H1 (cell line): ENCODE measurements around the gene BROX. TPM values are rescaled to one million over a fixed set of nuclear protein-coding genes. Genes with fewer than 3 reads are reported as not detected.

Experiments used
- CTCF ChIA-PET: fragments of 300-600 bp; sonication (Branson Sonifier 250); formaldehyde crosslinking; loops from one replicate; lab custom pipeline; 2021; ENCODE audit not compliant: partially characterized antibody; lab: Charles Lee
- POLR2A ChIA-PET: fragments of 300-600 bp; sonication (Branson Sonifier 250); formaldehyde crosslinking; loops from one replicate; lab custom pipeline; 2021; ENCODE audit warnings: inconsistent platforms; ENCODE audit not compliant: partially characterized antibody; lab: Charles Lee
- DNase-seq, 2 experiments: peaks; one replicate each; pipeline versions ENCODE4 v3.0.0 to v3.0.0-alpha.2; 2010 to 2022; ENCODE audit warnings: low spot score in 2 of 2, low read depth in 1 of 2, mixed read lengths in 1 of 2
- FAIRE-seq: peaks from 2 replicates; lab custom pipeline; 2011; peaks lifted over from hg19 to GRCh38; lab: Jason Lieb, UNC
- H2AFZ ChIP-seq: 2 replicates; pipeline ENCODE4 v1.8.1; 2012; ENCODE audit warnings: low read length, inconsistent platforms
- H2AK5ac ChIP-seq: 2 replicates; pipeline ENCODE4 v1.6.1; 2013; ENCODE audit warnings: low read depth, low read length
- H2BK120ac ChIP-seq: replicated peaks from 2 replicates; pipeline ENCODE3; 2013; ENCODE audit warnings: low read depth, low read length, inconsistent platforms
- H2BK12ac ChIP-seq: 2 replicates; pipeline ENCODE4 v1.6.1; 2013; ENCODE audit warnings: low read depth, low read length
- H2BK15ac ChIP-seq: 2 replicates; pipeline ENCODE4 v1.6.1; 2013; ENCODE audit warnings: low read length
- H2BK20ac ChIP-seq: 2 replicates; pipeline ENCODE4 v1.6.1; 2013; ENCODE audit warnings: low read length
- H2BK5ac ChIP-seq: 2 replicates; pipeline ENCODE4 v1.6.1; 2013; ENCODE audit warnings: low read depth, low read length
- H3K14ac ChIP-seq: 2 replicates; pipeline ENCODE4 v1.6.1; 2013; ENCODE audit warnings: inconsistent platforms; ENCODE audit not compliant: insufficient read length
- H3K18ac ChIP-seq: 2 replicates; pipeline ENCODE4 v1.6.1; 2013; ENCODE audit warnings: low read length; ENCODE audit errors: extremely low read depth
- H3K23ac ChIP-seq: 2 replicates; pipeline ENCODE4 v1.6.1; 2013; ENCODE audit warnings: inconsistent platforms; ENCODE audit not compliant: insufficient read length
- H3K23me2 ChIP-seq: 2 replicates; pipeline ENCODE4 v1.6.1; 2013; ENCODE audit warnings: low read depth, low read length
- H3K27ac ChIP-seq: 2 replicates; pipeline ENCODE4 v1.6.1; 2011; ENCODE audit warnings: low read depth, low read length, inconsistent platforms
- H3K27me3 ChIP-seq, 4 experiments: replicated peaks in 1 of 4; 1 replicate in 1 of 4; 2 replicates in 3 of 4; pipeline versions ENCODE4 v1.6.1 to v1.8.1; 2011 to 2013; ENCODE audit warnings: low read length in 3 of 4, mild to moderate bottlenecking in 3 of 4, inconsistent platforms in 2 of 4, mixed read lengths in 2 of 4, moderate library complexity in 1 of 4; ENCODE audit not compliant: control insufficient read depth in 3 of 4, insufficient read depth in 3 of 4; ENCODE audit errors: extremely low read depth in 1 of 4
- H3K36me3 ChIP-seq, 4 experiments: 2 replicates each; pipeline versions ENCODE4 v1.6.1 to v1.8.1; 2011 to 2013; ENCODE audit warnings: mild to moderate bottlenecking in 4 of 4, low read length in 3 of 4, moderate library complexity in 2 of 4, control low read depth in 1 of 4, inconsistent platforms in 1 of 4; ENCODE audit not compliant: insufficient read depth in 4 of 4, control insufficient read depth in 2 of 4
- H3K4ac ChIP-seq: replicated peaks from 2 replicates; pipeline ENCODE3; 2013; ENCODE audit warnings: low read length, low read depth, mixed read lengths, inconsistent platforms; ENCODE audit not compliant: insufficient read length
- H3K4me1 ChIP-seq, 4 experiments: replicated peaks in 1 of 4; 1 replicate in 1 of 4; 2 replicates in 3 of 4; pipeline versions ENCODE4 v1.6.1 to v1.8.1; 2011 to 2013; ENCODE audit warnings: low read length in 3 of 4, inconsistent platforms in 2 of 4, mixed read lengths in 1 of 4; ENCODE audit not compliant: insufficient read depth in 4 of 4, control insufficient read depth in 3 of 4
- H3K4me2 ChIP-seq, 2 experiments: 2 replicates each; pipeline versions ENCODE4 v1.6.1 to v1.8.1; 2011 to 2013; ENCODE audit warnings: low read depth in 2 of 2, low read length in 2 of 2, control low read depth in 1 of 2, inconsistent platforms in 1 of 2, mild to moderate bottlenecking in 1 of 2; ENCODE audit not compliant: insufficient read depth in 1 of 2
- H3K4me3 ChIP-seq, 4 experiments: fragments of 200-600, 300-600 bp in 1 of 4; sonication (generic), shearing (Covaris generic), sonication (Bioruptor Twin) in 1 of 4; 2 replicates each; pipeline versions ENCODE4 v1.5.1 to v1.8.1; 2011 to 2016; ENCODE audit warnings: low read length in 4 of 4, low read depth in 3 of 4, control low read depth in 2 of 4, inconsistent platforms in 2 of 4, mild to moderate bottlenecking in 2 of 4, mixed read lengths in 1 of 4, moderate library complexity in 1 of 4; ENCODE audit not compliant: insufficient read depth in 2 of 4; ENCODE audit errors: extremely low read depth in 1 of 4
- H3K56ac ChIP-seq: replicated peaks from 2 replicates; pipeline ENCODE3; 2013; ENCODE audit warnings: low read depth, mild to moderate bottlenecking, mixed read lengths, low read length, inconsistent platforms; ENCODE audit not compliant: insufficient read length
- H3K79me1 ChIP-seq: 2 replicates; pipeline ENCODE4 v1.6.1; 2013; ENCODE audit warnings: low read depth, low read length, control low read depth
- H3K79me2 ChIP-seq, 2 experiments: 2 replicates each; pipeline versions ENCODE4 v1.6.1 to v1.8.1; 2012 to 2013; ENCODE audit warnings: low read length in 2 of 2, mild to moderate bottlenecking in 2 of 2, inconsistent platforms in 1 of 2; ENCODE audit not compliant: insufficient read depth in 2 of 2, control insufficient read depth in 1 of 2
- H3K9ac ChIP-seq, 4 experiments: replicated peaks in 1 of 4; 1 replicate in 1 of 4; 2 replicates in 3 of 4; pipeline versions ENCODE4 v1.6.1 to v1.8.1; 2011 to 2013; ENCODE audit warnings: low read depth in 3 of 4, low read length in 3 of 4, control low read depth in 2 of 4, mild to moderate bottlenecking in 2 of 4, moderate library complexity in 2 of 4, inconsistent platforms in 1 of 4; ENCODE audit errors: extremely low read depth in 1 of 4
- H3K9me3 ChIP-seq, 2 experiments: 2 replicates each; pipeline versions ENCODE4 v1.6.1 to v1.8.1; 2012 to 2013; ENCODE audit warnings: mild to moderate bottlenecking in 2 of 2, moderate library complexity in 2 of 2, control low read depth in 1 of 2, inconsistent platforms in 1 of 2, low read depth in 1 of 2, low read length in 1 of 2, mixed read lengths in 1 of 2; ENCODE audit not compliant: insufficient read depth in 2 of 2
- H4K20me1 ChIP-seq, 2 experiments: replicated peaks in 1 of 2; 2 replicates each; pipeline versions ENCODE3 to v1.8.1; 2011 to 2013; ENCODE audit warnings: inconsistent platforms in 2 of 2, low read length in 2 of 2, mild to moderate bottlenecking in 1 of 2; ENCODE audit not compliant: insufficient read depth in 2 of 2, control insufficient read depth in 1 of 2
- H4K5ac ChIP-seq: 2 replicates; pipeline ENCODE4 v1.6.1; 2013; ENCODE audit warnings: low read length, low read depth, mixed read lengths, inconsistent platforms; ENCODE audit not compliant: insufficient read length
- H4K8ac ChIP-seq: 2 replicates; pipeline ENCODE4 v1.8.0; 2013; ENCODE audit warnings: mild to moderate bottlenecking, moderate library complexity, low read length, inconsistent platforms; ENCODE audit not compliant: insufficient read depth; ENCODE audit errors: extremely low read depth
- H4K91ac ChIP-seq: replicated peaks from 2 replicates; pipeline ENCODE3; 2013; ENCODE audit warnings: low read length, mixed read lengths, inconsistent platforms; ENCODE audit not compliant: insufficient read length
- ASH2L ChIP-seq: fragments of 200-600, 300-600 bp; sonication (generic); IDR thresholded peaks from one replicate; pipeline ENCODE4 v1.7.1; 2017; ENCODE audit warnings: low read length
- BACH1 ChIP-seq: IDR thresholded peaks from 2 replicates; pipeline ENCODE4 v1.6.1; 2012; ENCODE audit warnings: low read length, improper control_type of control experiment
- CHD1 ChIP-seq: IDR thresholded peaks from 2 replicates; pipeline ENCODE4 v1.6.1; 2012; ENCODE audit warnings: low read depth, low read length, improper control_type of control experiment
- JUN ChIP-seq: IDR thresholded peaks from 2 replicates; pipeline ENCODE4 v1.6.1; 2011; ENCODE audit warnings: low read depth, mild to moderate bottlenecking, improper control_type of control experiment, low read length
- NANOG ChIP-seq: IDR thresholded peaks from 2 replicates; pipeline ENCODE4 v1.6.1; 2011; ENCODE audit warnings: low read length, low read depth, mild to moderate bottlenecking, inconsistent platforms; ENCODE audit not compliant: insufficient read depth, poor library complexity, severe bottlenecking
- RXRA ChIP-seq: IDR thresholded peaks from 2 replicates; pipeline ENCODE4 v1.6.1; 2011; ENCODE audit warnings: low read depth, mild to moderate bottlenecking, low read length, moderate library complexity; ENCODE audit not compliant: insufficient read depth
- SP2 ChIP-seq: IDR thresholded peaks from 2 replicates; pipeline ENCODE4 v1.6.1; 2012; ENCODE audit warnings: mild to moderate bottlenecking, low read length, inconsistent platforms
- TAF7 ChIP-seq: optimal IDR thresholded peaks from 2 replicates; pipeline ENCODE3; 2011; ENCODE audit warnings: low read depth, mild to moderate bottlenecking, inconsistent platforms, low read length, moderate library complexity, borderline replicate concordance
- TEAD4 ChIP-seq: IDR thresholded peaks from 2 replicates; pipeline ENCODE4 v1.6.1; 2012; ENCODE audit warnings: low read depth, low read length, inconsistent platforms, mixed read lengths
- ZNF274 ChIP-seq: IDR thresholded peaks from 2 replicates; pipeline ENCODE4 v1.7.0; 2012; ENCODE audit warnings: low read length, borderline replicate concordance; ENCODE audit errors: extremely low read depth
- WGBS, 2 experiments: shearing (Covaris generic) in 1 of 2; methylation state at CpG; one replicate each; pipeline versions ENCODE4 v1.1.6 to v1.1.7; 2013 to 2015; ENCODE audit warnings: low lambda C conversion rate in 2 of 2, mixed read lengths in 2 of 2, inconsistent platforms in 1 of 2, low coverage in 1 of 2, missing lambda C conversion rate in 1 of 2; ENCODE audit not compliant: insufficient replicate concordance in 2 of 2, insufficient coverage in 1 of 2, insufficient read length in 1 of 2; ENCODE audit errors: extremely low coverage in 1 of 2, missing lambda C conversion rate in 1 of 2; 5-methylcytosine and 5-hydroxymethylcytosine counted together
- polyA plus RNA-seq, 7 experiments: library from polyadenylated mRNA; depleted of rRNA in 3 of 7; stranded (reverse) in 5 of 7; unstranded in 2 of 7; fragments of >200 nt in 5 of 7; fragments of 200-250 nt in 2 of 7; gene quantifications; 1 replicate in 5 of 7; 2 replicates in 1 of 7; 4 replicates in 1 of 7; pipeline versions ENCODE4 v1.2.1 to v1.2.3, GENCODE V29; 2011 to 2013; ENCODE audit warnings: missing spikeins in 2 of 7, mixed read lengths in 2 of 7
- total RNA-seq: library from RNA; stranded (reverse); fragmentation: NEBNext Ultra II Directional; extraction: Animal tissue kit (Norgen Biotek cat#: 25700); gene quantifications from 2 replicates; pipeline ENCODE4 v1.2.1, GENCODE V29; 2021

Gene BROX
- total and polyA plus RNA-seq, 2 of the 8 experiments (the other 6 are each of a cell fraction or from before 2014, with no cell fraction given): 3.8 to 26.7 TPM

DNA sequence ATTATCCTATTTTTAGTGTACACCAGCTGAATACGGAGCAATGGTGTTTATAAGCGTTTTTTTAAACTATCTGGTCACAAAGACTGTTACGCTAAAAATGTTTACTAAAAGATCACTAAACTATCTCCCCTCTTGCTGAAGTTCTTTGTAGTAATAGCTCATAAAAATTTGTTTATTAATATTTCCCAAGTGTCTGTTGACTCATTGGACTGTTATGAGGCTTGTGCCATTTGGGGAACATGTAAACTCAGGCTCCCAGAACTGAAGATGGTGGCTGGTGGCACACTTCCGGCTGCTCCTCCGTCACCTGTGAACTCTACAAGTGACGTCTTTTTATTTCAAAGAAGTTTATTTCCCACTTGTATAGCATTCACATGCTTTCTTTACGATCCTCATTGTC is 46.4 kb upstream of the BROX start:
- 89% methylated on average over 7 of the region's 7 CpGs; no CpG with 5 or more reads in 1 of the 2 experiments for WGBS, 2 experiments
- no peaks in the 10 kb centered on the region for H3K27me3 ChIP-seq

More for the DNA sequence above, 46.4 kb upstream of the BROX start:
- FAIRE-seq (no peak), DNase-seq (no peak)
- H2BK15ac ChIP-seq: no peak overlapping the region
- H3K4me2 ChIP-seq: no peak overlapping the region
- no peak overlapping the region for H3K14ac ChIP-seq
- H3K27ac ChIP-seq: no peak overlapping the region
- H2AFZ ChIP-seq: no peak overlapping the region
- no peak overlapping the region for H3K18ac ChIP-seq
- no peak overlapping the region for H3K56ac ChIP-seq
- no peak overlapping the region for H2AK5ac ChIP-seq
- H3K9ac ChIP-seq: no peak overlapping the region
- no peak overlapping the region for H2BK20ac ChIP-seq
- no peak overlapping the region for H2BK12ac ChIP-seq
- TF ChIP-seq RXRA (no peak), ASH2L (no peak), TAF7 (no peak), BACH1 (no peak), SP2 (no peak), JUN (no peak), TEAD4 (no peak), NANOG (no peak), CHD1 (no peak), ZNF274 (no peak)
- TF ChIP-seq, all 59 proteins: peak for 0
- POLR2A ChIA-PET: interaction anchor here (1.0 kb wide), 1 partner anchor 11 kb away, joined by 3 read pairs; no protein-coding TSS in a partner anchor
- Histone ChIP-seq H3K79me1 (no peaks in the 10 kb centered on the region), H3K4me1 (no peaks in the 10 kb centered on the region), H3K4me3 (no peak overlapping the region), H3K36me3 (peaks cover 13 to 73% (median 47%) of the 10 kb centered on the region in 4 experiments), H3K23me2 (no peaks in the 10 kb centered on the region), H2BK120ac (no peak overlapping the region), H4K8ac (no peak overlapping the region), H4K91ac (no peak overlapping the region), H2BK5ac (no peak overlapping the region), H4K5ac (no peak overlapping the region), H3K4ac (no peak overlapping the region), H4K20me1 (peaks cover 0 to 2% of the 10 kb centered on the region in 2 experiments), H3K23ac (no peak overlapping the region), H3K79me2 (no peaks in the 10 kb centered on the region), H3K9me3 (no peaks in the 10 kb centered on the region)
- CTCF ChIA-PET: no interaction called here
